ENCODE measurements around the gene ARHGAP26.
"Not testable (repeated sequence)": the region's sequence is repeated elsewhere in the genome, so short reads cannot be mapped to it uniquely, and the experiment has no call there.

The ARHGAP26 gene

DNA sequence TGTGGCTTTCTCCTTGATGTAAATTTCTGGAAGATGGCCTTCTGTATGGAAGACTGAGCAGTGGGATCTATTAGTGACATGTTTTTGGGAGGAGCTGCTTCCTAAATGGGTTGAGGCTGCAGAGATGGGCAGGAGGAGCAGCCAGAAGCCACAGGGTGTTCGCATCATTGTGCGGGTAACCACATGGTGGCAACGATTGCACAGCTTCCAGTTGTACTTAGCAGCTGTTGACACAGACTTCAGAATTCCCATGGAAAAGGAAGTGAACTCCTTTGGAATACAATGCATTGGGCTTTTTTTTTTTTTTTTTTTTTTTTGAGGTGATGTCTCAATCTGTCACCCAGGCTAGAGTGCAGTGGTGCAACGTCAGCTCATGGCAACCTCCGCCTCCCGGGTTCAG, 336.0 kb downstream of the ARHGAP26 start:
- no peak for DNase-seq (ENCODE audit: low read depth in 2 of 3, low spot score in 2 of 3)

DNA sequence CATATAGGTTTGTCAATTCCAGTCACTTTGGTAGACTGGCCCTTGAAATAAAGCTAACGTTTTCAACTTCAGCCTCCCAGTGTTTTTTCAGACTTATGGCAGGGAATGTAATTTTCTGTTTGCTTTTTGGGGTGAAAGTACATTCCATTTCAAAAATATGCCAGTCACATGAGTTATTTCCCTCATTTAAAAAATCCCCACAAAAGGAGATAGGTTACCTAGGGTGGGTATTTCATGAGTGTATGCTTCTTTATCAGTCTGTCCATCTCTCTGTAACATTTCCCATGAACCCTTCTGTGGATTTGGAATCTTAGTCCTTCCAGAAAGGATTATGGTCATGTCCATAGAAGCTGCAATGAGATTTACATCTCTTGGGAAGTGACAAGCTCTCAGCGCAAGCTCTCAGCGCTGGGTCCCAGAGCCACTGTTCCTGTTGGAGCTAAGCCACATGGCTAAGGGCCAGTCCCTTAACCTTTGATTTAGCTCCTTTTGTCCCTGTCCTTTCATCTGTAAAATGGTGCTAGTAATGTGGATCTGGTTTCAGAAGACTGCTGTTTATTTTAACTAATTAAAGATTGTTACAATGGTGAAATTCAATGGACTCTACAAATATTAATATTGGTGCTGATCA, 338.4 kb downstream of the ARHGAP26 start:
- no peak for DNase-seq (ENCODE audit: low read depth in 2 of 3, low spot score in 2 of 3)

DNA sequence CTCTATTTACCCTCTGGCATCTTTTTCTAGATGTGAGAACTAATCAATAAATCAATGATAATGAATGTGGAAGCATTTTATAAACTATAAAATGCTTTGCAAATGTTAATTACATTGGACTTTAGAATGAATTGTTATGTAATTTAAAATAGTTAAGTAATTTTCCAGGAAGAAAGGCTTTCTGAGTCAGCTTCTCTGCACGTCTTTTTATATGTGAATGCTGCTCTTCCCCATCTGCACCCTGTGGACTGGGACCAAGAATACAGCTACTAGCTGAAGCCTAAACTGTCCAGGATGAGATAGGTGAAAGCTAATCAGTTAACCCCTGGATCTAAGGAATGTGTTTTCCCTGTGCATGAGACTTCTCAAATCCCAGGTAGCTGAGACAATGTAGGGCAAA, 340.4 kb downstream of the ARHGAP26 start:
- no peak for DNase-seq (ENCODE audit: low read depth in 2 of 3, low spot score in 2 of 3)

DNA sequence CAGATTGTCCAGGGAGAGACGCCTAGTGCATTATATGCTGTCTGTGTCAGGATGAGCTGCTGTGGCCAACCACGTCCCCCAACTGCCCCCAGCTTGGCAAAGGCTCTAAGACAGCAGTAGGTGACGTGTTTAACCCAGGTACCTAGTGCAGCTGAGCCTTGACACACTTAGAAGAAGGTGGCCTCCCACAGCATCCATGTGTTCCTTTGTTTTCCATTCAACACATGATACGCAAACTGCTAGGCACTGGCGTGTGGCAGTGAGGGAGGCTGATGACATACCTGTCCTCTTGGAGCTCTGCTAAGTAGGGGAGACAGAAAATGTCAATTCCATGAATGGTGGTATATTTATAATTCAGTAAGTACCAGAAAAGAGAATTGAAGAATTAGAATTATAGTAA, 341.6 kb downstream of the ARHGAP26 start:
- DNase-seq (ENCODE audit: low read depth in 2 of 3, low spot score in 2 of 3): no peak

DNA sequence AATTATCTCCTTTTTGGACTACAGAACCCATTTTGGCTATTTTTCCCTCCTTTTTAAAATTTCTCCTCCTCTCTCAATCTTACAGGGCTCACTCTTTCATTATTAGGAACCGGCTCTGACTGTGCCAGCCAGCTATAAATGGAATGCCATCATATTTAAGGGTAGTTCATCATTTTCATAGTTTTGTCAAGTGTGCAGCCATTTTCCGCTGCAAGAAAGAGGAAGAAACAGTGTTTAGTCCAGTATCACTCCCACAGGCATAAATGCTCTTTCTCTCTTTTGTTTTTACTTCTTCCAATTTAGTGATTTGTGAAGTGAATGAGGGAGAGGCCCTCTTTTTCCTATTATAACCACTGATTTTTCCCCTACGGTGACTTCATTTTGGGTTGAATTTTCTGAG, 343.3 kb downstream of the ARHGAP26 start:
- DNase-seq (ENCODE audit: low read depth in 2 of 3, low spot score in 2 of 3): no peak

DNA sequence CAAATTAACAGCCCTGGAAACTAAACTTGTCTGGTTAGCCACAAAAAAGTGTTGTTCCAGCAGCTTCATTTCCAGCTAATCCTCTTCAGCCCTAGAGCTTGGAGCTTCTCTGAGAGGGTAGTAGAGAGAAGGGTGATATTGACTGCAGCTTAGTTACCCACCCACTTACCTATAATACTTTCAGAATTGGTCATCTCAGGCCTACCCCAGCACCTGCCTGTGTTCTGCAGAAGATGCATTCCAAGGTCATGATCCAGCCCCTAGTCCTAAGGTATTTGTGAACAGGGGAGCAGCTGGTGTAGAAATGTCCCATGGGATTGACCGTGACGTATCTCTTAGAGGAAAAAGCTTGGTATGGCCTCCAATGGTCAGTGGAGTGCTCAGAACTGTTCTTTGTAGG, 344.3 kb downstream of the ARHGAP26 start:
- DNase-seq (ENCODE audit: low read depth in 2 of 3, low spot score in 2 of 3): no peak

DNA sequence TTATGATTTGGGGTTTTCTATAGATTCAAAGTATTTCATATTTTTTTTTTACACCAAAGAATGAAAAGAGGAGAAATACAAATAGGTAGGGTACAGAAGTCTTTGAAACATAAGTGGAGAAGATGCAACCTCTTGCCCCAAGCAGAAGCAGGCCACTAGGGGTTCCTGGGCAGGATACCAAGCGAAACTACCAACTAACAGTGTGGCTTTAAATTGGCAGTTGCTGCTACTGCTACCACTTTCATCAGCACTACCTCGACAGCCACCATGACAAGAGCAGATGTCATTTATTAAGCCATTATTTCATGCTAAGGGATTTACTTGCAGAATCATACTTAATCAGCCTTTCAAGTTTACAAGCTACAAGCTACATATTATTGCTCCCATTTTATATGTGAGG, 345.2 kb downstream of the ARHGAP26 start:
- DNase-seq (ENCODE audit: low read depth in 2 of 3, low spot score in 2 of 3): no peak

DNA sequence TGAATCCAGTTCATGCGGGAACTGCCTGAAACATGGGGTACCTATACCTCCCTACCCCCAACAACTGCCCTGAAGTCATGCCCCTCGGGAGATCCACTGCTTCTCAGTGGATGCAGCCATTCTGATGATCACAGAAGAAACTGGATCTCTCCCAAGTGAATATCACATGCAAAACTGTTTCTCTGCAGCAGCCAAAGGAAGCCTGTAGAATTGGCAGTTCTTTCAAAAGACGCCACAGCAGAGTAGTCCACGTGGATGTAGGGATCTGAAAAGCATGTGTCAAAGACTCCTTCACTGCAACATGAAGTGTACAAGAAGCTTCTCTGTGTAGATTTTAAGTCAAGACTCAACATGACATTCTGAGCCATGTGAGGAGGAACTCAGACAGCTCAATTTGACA, 346.6 kb downstream of the ARHGAP26 start:
- DNase-seq (ENCODE audit: low read depth in 2 of 3, low spot score in 2 of 3): no peak

DNA sequence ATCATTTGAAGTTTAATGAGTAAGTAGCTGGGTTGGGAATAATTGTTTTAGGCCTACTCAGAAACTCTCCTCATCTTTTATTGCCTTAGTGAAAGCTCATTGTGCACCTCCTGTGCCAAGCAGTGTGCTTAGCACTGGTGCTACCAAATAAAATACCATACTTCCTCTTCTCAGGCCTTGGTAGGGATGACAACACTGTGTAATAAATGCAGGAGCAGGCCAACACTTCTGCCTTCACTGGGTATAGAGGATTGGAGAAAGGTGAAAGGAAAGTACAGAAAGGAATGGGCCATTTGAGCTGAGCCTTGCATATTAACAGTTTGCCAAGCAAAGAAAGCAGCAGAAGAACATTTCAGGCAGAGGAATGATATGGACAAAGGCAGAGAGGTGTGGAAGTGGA, 347.6 kb downstream of the ARHGAP26 start:
- no peak for DNase-seq (ENCODE audit: low read depth in 2 of 3, low spot score in 2 of 3)

DNA sequence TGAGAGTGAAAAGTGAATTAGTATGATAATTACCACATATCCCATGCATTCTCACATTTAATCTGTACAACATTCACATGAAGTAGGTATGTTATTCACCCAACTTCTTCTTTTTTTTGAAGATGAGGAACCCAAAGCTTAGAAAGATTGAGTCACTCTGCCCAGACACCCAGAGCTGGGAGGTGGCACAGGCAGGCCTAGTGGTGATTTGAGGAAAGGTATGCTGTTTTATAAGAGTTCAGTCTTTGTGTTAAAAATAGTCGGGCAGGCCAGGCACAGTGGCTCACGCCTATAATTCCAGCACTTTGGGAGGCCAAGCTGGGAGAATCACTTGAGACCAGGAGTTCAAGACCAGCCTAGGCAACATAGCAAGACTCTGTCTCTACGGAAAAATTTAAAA, 348.0 kb downstream of the ARHGAP26 start:
- no peak for DNase-seq (ENCODE audit: low read depth in 2 of 3, low spot score in 2 of 3)

DNA sequence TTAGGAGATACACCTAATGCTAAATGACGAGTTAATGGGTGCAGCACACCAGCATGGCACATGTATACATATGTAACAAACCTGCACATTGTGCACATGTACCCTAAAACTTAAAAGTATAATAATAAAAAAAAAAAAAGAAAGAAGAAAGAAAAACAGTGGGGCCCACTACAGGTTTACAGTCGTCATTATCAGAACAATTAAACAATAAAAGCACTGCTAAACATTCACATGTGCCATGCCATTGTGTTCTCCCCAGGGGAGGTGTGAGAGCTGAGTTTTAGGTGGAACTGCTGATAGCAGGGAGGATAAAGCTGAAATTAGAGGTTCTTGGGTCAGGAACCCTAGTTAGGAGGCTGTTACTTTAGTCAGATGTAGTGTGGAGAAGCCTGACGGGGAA, 348.6 kb downstream of the ARHGAP26 start:
- DNase-seq (ENCODE audit: low read depth in 2 of 3, low spot score in 2 of 3): not testable (repeated sequence)

DNA sequence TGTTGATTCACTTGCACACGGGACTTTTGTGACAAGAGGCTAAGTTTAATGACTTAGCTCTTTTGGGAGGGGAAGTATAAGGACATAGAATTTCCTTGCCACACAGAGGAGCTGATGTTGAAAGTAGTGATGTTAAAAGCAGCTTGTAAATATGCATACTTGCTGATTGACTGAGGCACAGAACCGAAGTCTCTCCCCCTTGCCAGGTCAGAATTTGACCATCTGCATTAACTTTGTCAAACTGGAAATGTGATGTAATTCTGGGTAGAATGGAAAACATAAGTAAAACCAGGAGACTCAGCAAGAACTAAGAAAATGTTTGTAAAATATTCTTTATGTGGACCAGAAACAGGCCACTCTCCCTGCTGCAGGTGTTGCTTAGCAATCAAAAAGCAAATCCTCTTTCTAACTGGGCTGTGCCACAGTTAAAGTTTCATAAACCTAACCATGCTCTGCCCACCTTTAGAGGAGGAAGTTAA, 349.2 kb downstream of the ARHGAP26 start:
- DNase-seq (ENCODE audit: low read depth in 2 of 3, low spot score in 2 of 3): no peak

DNA sequence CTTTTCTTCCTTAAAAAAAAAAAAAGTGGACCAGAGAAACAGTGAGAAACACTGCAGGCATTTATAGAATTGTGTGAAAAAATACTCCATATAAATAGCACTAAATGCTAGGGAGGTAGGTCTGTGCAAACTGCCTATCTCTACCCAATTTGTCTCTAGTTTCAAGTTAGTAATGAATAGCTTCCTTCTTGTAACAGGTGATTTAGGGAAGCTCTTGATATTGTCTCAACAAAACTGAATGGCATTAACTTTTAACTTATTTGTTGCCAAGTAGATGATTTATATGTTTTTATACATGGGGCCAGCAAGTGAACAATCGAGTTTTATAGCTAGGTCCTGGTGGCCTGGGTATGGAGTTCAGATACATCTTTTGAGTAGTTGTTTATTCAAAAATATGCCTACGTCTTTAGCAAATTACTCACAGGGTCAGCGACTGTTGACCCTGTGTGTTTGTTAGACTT, 349.7 kb downstream of the ARHGAP26 start:
- no peak for DNase-seq (ENCODE audit: low read depth in 2 of 3, low spot score in 2 of 3)

DNA sequence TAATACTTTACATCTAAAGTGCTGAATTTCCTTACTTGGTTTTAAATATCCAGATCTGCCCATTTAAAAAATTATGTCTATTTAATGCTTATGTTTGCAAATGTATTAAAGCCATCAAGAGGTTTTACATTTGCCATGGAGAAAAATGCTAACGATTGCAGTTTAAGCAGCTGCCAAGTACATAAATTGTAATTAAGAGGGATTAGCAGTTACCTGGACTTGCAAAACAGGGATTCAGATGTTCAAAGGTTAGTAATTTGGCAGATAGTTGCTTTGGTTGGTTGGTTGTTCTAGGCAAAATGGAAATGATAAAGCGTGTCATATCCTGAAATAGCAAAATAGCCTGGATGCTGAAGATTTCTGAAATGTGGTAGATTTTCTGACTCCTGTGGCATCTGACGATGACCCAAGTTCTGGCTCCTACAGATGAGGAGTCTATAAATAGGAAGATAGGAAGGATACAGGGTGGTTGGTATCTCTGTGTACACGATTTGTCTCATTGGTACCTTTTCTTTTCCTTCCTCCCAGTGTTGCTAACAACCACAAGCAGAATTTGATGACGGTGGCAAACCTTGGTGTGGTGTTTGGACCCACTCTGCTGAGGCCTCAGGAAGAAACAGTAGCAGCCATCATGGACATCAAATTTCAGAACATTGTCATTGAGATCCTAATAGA, 350.4 kb downstream of the ARHGAP26 start:
- DNase-seq (ENCODE audit: low read depth in 2 of 3, low spot score in 2 of 3): no peak

DNA sequence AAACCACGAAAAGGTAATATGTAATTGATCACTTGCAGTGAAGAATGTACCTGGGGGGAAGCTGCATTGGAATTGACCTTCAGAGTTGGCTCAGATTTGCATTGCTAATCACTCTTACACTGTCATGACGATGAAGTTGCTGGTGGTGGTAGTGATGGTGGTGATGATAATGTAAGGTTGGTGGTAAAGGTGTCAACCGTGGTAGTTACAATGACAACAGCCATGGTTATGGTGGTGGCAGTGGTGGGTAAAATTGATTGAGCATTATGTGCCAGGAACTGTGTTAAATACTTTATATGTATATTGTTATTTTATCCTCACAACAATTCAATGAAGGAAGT, 350.9 kb downstream of the ARHGAP26 start:
- DNase-seq (ENCODE audit: low read depth in 2 of 3, low spot score in 2 of 3): no peak

DNA sequence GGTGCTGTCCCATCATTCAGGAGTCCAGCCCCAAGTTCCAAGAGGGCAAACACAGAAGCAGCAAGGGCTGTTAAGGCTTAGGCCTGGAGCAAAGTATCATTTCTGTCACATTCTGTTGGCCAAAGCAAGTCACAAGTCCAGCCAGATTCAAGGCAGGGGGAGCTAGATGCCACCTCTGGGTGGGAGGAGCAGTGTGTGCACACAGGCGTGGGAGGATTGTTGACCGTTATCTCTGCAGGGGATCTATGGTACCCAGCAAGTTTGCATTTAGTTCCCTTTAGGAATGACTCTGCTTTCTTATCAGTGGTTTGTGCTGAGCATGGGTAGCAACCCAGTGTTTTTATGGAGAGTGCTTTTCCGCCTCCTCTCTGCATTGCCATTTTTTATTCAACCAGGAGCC, 354.4 kb downstream of the ARHGAP26 start:
- DNase-seq (ENCODE audit: low read depth in 2 of 3, low spot score in 2 of 3): no peak

DNA sequence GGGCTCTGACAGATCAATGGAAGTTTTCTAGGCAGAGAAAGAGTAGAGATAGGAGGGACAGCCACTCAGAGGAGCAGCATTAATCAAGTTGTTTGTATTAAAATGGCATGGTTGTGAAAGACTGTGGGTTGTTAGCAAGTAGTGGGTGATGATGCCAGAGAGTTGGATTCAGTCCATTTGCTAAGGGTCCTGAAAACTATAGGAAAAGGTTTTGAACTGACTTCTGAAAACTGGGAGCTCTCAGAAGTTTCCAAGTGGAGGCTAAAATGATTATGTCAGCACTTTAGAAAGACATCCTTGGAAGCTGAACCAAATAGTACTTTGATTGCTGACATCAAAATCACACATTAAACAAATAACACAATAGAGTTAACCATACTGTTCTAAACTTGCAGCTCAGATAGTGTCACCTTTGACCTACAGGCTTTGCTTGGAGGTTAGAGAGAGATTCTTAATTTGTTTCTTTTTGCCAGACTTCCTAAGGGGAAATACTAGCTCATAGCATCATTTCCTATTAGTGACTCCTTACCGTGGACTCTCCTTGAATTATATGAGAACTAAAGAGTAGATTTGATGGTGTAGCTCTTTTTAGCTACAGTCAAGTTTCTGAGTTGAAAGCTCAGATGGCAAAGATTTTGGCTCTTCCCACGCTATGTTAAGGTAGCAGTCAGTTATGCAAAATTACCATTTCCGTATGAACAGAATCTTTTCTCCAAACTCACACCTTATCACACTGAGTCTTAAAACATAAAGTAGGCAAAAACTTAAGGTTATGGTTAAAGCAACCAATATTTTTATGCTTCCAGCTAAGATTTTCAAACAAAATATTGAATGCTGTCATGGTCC, 356.2 kb downstream of the ARHGAP26 start:
- DNase-seq (ENCODE audit: low read depth in 2 of 3, low spot score in 2 of 3): no peak

DNA sequence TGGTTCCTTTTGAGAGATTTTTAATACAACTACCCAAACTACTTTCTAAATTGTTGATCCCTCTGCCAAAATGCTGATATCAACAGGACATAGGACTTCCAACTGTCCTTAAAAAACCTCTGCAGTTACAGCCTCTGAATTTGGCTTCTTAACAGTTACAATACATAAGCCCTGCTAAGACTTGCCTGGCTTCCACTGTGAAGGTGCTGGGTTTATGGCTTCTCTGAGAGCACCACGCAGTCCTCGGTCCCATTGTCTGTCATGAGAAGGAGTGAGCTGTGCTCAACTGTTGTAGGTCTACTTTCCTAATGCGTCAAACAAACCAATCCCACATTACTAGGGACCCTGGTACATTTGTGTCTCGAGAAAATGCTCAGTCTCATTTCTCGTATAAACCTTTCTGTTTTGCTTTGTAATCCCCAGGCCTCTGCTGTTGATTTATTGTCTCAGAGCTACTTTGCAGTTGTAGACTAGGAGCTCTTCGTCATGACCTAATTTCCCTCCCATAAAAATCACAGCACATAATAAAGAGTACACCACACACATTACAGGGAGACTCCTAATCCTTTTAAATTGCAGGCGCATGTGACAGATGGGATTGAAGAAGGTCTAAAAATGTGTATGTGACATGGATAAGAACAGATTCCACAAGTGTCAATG, 358.4 kb downstream of the ARHGAP26 start:
- DNase-seq (ENCODE audit: low read depth in 2 of 3, low spot score in 2 of 3): no peak

DNA sequence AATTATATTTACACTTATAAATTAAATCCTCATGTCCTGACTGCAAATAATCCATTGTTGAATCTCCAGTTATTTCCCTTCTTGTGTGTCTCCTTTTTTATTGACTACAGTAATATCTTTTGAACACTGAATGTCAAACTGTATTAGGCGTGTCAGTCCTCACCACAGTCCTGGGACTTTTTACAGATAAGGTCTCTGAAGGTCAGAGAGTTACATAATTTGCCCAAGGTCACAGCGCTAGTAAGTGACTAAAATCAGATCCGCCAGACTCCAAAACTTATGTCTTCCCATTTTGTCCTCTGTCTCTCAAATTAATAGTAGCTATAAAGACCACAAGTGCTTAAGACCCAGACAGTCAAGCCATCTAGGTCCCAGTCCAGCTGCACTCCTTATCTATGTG, 359.0 kb downstream of the ARHGAP26 start:
- DNase-seq (ENCODE audit: low read depth in 2 of 3, low spot score in 2 of 3): no peak

DNA sequence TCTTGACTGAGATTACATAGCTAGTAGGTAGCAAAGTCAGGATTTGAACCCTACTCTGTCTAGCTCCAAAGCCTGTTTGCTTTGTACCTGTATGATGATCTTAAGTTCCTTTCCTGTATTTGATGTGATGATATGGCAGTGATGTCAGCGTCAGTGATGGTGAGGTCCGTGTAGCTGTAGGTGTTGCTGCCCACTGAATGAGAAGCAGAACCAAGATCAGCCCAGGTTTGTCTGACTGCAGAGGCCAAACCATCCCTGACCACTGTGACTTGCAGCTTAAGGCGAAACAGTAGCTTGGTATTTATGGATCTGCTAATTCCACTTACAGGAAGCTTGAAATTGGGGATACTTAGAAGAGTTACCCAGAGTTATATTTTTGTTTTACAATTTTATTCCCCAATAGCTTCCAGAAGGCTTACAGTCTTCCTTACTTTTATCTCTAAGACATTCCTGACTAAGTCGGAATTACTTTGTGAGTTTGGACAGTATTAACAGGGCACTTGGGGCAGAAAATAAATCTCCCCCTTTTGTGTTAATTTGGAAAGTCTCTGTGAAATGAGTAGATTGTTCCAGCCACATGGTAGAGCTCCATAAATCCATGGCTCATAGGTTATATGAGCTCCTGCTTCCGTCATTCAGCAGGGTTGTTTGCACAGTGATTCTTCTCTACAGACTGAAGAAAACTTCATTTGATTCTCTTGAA, 359.9 kb downstream of the ARHGAP26 start:
- DNase-seq (ENCODE audit: low read depth in 2 of 3, low spot score in 2 of 3): no peak

Data from activated CD8-positive, alpha-beta memory T cell treated with anti-CD3 and anti-CD28 coated beads for 48 hours (primary cell).